MG63 (cell line): Measurements from ENCODE around the gene MRE11. TPM values are rescaled to one million over a fixed set of nuclear protein-coding genes. Genes with fewer than 3 reads are reported as not detected.
"Not testable (repeated sequence)": the region's sequence is repeated elsewhere in the genome, so short reads cannot be mapped to it uniquely, and the experiment has no call there.

Experiments
- DNase-seq: peaks from one replicate; pipeline ENCODE4 v3.0.0-alpha.2; 2020
- H3K27me3 ChIP-seq: fragments of 250-450 bp; sonication (Bioruptor Pico); 2 replicates; pipeline ENCODE4 v1.5.1; 2020; ENCODE audit warnings: mild to moderate bottlenecking, moderate library complexity
- H3K36me3 ChIP-seq: fragments of 250-450 bp; sonication (Bioruptor Pico); 2 replicates; pipeline ENCODE4 v1.5.1; 2020; ENCODE audit warnings: mild to moderate bottlenecking, moderate library complexity
- H3K4me3 ChIP-seq: fragments of 250-450 bp; sonication (Bioruptor Pico); 2 replicates; pipeline ENCODE4 v1.5.1; 2020; ENCODE audit warnings: mild to moderate bottlenecking, moderate library complexity
- H3K9me3 ChIP-seq: fragments of 250-450 bp; sonication (Bioruptor Pico); 2 replicates; pipeline ENCODE4 v1.5.1; 2020; ENCODE audit warnings: mild to moderate bottlenecking, moderate library complexity
- total RNA-seq: library from RNA; depleted of rRNA; stranded (reverse); fragments of >200 nt; shearing (Covaris generic); gene quantifications from 2 replicates; pipeline ENCODE4 v1.2.3, GENCODE V29; 2014; ENCODE audit warnings: low replicate concordance; rRNA removed

Gene MRE11
- total RNA-seq, 1 experiment from 2014 or later = 8.8 TPM

DNA sequence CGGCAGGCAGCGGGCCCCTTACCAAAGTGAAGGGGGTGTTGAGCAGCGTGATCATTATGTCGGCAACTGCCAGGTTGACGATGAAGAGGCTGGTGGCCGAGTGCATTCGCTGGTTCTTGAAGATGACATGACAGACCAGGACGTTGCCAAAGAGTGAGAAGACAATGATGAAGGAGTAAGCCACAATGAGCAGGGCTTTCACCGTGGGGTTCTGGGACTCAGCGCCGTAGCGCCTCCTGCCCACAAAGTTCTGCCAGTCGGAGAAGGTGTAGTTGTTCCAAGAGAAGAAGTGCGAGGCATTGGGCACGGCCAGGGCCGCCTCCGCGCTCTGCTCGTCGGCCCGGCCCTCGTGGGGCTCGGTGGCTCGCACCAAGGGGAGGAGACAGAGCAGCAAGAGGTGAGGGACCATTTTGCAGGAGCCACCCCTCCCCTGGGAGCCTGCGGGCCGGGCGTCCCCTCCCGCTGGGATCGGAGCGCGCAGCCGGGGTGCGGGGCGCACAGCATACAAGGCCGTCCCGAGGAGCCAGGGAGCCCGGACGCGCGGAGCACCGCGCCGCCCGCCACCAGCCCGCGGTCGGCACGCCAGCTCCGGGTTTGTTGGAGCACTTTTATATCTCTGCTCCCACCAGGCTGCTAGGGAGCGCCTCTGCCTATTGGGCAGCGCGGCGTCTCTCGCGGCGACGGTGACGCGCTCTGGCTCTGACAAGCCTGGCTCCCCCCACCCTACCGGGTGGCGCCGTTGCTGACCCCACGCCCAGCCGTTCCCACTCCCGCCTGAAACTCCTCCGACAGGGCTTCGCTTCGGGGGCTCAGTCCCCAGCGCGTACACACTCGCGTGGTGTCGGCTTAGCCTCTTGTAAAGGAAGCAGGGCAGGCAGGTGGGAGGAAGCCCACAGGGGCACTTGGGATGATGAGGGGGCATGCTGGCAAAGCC lies 92.5 kb downstream of the MRE11 start, which contains the start of gene GPR83:
Gene GPR83 (minus strand): TSS at position 581 of the 934 bp plus-strand sequence. CDS start 172 bp downstream, at position 409.
- H3K4me3 ChIP-seq = peak within 1 kb of the TSS; percentile 27
- peaks cover 24% of the 10 kb centered on the region for H3K27me3 ChIP-seq
- H3K36me3 ChIP-seq = no peaks in the 10 kb centered on the region
- DNase-seq = peak; percentile 22
- no peaks in the 10 kb centered on the region for H3K9me3 ChIP-seq

DNA sequence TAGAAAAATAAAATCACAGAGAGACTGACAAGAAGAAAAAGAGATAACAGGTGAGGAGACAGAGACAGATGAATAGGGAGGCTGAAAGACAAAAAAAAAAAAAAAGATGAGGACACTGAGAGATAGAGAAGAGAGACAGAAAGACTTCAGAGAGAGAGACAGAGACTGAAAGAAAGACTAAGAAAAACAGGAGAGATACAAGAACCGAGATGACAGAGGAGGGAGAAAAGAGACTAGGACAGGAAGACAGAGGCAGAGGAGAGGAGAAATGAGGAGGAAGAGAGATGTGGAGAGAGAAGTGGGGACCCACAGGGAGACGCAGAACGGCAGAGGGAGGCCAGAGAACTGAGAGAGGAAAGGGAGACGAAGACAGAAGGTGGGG lies 93.2 kb downstream of the MRE11 start:
- Histone ChIP-seq H3K27me3 (peaks cover 24% of the 10 kb centered on the region), H3K9me3 (no peaks in the 10 kb centered on the region), H3K4me3 (no peak overlapping the region), H3K36me3 (no peaks in the 10 kb centered on the region)
- no peak for DNase-seq

DNA sequence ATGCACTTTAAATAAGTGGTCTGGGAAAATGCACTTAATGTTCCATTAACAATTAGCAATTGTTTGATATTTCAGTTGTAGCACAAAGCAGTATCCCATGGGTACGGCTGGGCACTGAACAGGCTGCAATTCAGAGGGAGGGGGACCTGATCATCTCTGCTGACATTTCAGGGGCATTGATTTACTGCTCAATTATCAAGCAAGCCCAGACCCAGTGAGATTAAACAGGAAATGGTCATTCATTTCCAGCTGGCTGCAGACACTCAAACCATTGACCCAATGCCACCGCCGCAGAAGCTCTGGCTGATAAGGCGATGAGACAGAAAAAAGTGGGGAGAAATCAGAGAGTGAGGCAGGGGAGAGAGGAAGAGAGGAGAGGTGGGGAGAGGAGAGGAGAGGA lies 93.6 kb downstream of the MRE11 start:
- H3K9me3 ChIP-seq = no peaks in the 10 kb centered on the region
- no peak for DNase-seq
- no peaks in the 10 kb centered on the region for H3K36me3 ChIP-seq
- peaks cover 24% of the 10 kb centered on the region for H3K27me3 ChIP-seq
- no peak overlapping the region for H3K4me3 ChIP-seq

DNA sequence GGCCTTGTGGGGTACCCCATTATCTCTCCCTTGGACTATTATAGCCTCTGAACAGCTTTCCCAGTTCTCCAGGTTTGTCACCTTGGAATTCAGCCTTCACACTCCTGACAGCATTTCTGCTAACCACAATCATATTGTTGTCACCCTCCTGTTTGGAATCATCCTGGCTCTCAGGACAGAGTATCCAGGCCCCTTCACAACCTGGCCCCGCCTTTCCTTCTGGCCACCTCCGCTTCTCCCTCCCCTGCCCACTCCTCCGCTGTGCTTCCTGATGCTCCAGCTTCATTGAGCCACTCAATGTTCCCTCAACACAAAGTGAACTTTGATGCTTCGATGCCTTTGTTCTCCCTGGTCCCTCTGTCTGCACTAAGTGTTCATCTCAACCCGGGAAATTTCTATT lies 95.5 kb downstream of the MRE11 start:
- no peaks in the 10 kb centered on the region for H3K36me3 ChIP-seq
- peaks cover 24% of the 10 kb centered on the region for H3K27me3 ChIP-seq
- DNase-seq = no peak
- H3K9me3 ChIP-seq = no peaks in the 10 kb centered on the region
- no peak overlapping the region for H3K4me3 ChIP-seq

DNA sequence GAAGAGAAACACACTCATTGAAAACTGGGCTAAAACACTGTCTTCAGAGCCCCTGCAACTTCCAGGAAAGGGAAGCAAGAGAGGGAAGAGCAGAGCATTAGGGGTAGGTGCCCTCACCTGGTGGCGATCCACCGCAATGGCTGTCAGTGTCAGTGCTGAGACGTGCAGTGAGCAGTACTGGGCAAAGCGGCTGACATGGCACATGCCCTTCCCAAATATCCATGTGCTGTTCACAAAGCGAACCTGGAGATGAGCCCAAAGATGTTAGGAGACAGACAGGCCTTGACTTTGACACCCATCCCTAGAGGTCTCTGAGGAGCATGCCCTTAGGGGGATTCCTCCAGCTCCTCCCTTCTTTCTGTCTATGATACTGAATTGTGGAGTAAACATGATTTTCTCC lies 97.4 kb downstream of the MRE11 start:
- DNase-seq = no peak
- Histone ChIP-seq H3K36me3 (no peaks in the 10 kb centered on the region), H3K27me3 (peaks cover 17% of the 10 kb centered on the region), H3K9me3 (no peaks in the 10 kb centered on the region), H3K4me3 (no peak overlapping the region)

DNA sequence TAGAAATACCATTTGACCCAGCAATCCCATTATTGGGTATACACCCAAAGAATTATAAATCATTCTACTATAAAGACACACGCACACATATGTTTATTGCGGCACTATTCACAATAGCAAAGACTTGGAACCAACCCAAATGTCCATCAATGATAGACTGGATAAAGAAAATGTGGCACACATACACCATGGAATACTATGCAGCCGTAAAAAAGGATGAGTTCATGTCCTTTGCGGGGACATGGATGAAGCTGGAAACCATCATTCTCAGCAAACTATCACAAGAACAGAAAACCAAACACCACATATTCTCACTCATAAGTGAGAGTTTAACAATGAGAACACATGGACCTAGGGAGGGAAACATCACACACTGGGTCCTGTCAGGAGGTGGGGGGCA lies 101.7 kb downstream of the MRE11 start:
- not testable (repeated sequence) for H3K36me3 ChIP-seq, H3K9me3 ChIP-seq, H3K27me3 ChIP-seq, H3K4me3 ChIP-seq, DNase-seq

DNA sequence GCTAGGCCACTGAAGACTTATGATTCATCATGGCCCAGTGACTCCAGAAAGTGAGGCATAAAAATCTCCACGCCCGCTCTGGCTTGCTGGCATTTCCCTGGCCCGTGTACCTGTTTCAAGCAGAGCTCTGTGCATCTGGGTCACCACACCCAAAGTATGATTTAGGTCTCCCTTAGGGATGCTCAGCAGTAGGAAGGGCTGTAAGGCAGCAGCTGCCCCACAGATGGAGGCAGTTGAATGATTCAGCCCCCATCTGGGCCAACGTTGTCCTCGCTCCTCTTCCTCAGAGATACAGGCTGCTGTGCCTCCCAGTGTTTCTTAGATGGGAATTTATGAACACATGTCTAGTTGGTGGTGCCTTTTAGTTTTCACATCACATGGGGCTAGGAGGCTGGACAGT lies 114.0 kb downstream of the MRE11 start:
- no peaks in the 10 kb centered on the region for H3K9me3 ChIP-seq
- H3K36me3 ChIP-seq = no peaks in the 10 kb centered on the region
- no peak for DNase-seq
- no peak overlapping the region for H3K4me3 ChIP-seq
- no peaks in the 10 kb centered on the region for H3K27me3 ChIP-seq

DNA sequence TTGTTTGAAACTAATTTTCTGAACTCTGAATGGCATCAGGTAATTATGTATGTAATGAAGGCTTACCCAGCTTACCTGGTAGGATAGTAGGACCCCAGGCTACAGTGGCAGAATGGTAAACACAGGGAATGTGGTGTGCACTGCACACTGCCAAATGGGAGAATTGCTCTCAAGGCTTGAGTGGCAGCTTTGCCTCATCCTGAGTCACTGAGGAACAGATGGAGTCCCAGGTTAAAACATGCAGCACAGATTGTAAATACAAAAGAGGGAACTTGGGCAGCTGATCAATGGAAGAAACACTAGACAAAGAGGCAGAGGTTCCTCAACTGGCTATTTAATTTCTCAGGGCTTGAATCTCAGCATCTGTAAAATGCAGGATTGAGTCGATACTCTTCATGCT lies 116.8 kb downstream of the MRE11 start:
- Histone ChIP-seq H3K9me3 (no peaks in the 10 kb centered on the region), H3K4me3 (no peak overlapping the region), H3K27me3 (no peaks in the 10 kb centered on the region), H3K36me3 (no peaks in the 10 kb centered on the region)
- no peak for DNase-seq

DNA sequence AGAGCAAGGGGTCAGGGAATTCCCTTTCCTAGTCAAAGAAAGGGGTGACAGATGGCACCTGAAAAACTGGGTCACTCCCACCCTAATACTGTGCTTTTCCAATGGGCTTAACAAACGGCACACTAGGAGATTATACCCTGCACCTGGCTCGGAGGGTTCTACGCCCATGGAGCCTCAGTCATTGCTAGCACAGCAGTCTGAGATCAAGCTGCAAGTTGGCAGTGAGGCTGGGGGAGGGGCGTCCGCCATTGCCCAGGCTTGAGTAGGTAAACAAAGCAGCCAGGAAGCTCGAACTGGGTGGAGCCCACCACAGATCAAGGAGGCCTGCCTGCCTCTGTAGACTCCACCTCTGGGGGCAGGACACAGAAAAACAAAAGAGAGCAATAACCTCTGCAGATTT lies 123.1 kb downstream of the MRE11 start:
- DNase-seq, H3K27me3 ChIP-seq, H3K36me3 ChIP-seq, H3K9me3 ChIP-seq, H3K4me3 ChIP-seq: not testable (repeated sequence)

Other genes with a start within 250 kb of the MRE11 start
- not detected in 2 replicates for gene IZUMO1R, start 189.3 kb downstream of the MRE11 start, total RNA-seq
- not detected in 2 replicates for gene GPR83, start 92.4 kb downstream of the MRE11 start, total RNA-seq
- 11.3 and 24.2 TPM in 2 replicates for gene ANKRD49, start 140 bp upstream of the MRE11 start, total RNA-seq
- not detected in 2 replicates for gene C11orf97, start 18.6 kb upstream of the MRE11 start, total RNA-seq
- gene FUT4, start 50.1 kb upstream of the MRE11 start, total RNA-seq = 4.6 and 9.4 TPM in 2 replicates
- 0.20 TPM in 1 of 2 replicates, not detected in the other for gene PIWIL4, start 73.5 kb upstream of the MRE11 start, total RNA-seq